ENCODE measurements around the gene SECTM1.
"Not testable (repeated sequence)": the region's sequence is repeated elsewhere in the genome, so short reads cannot be mapped to it uniquely, and the experiment has no call there.

SECTM1 gene

DNA sequence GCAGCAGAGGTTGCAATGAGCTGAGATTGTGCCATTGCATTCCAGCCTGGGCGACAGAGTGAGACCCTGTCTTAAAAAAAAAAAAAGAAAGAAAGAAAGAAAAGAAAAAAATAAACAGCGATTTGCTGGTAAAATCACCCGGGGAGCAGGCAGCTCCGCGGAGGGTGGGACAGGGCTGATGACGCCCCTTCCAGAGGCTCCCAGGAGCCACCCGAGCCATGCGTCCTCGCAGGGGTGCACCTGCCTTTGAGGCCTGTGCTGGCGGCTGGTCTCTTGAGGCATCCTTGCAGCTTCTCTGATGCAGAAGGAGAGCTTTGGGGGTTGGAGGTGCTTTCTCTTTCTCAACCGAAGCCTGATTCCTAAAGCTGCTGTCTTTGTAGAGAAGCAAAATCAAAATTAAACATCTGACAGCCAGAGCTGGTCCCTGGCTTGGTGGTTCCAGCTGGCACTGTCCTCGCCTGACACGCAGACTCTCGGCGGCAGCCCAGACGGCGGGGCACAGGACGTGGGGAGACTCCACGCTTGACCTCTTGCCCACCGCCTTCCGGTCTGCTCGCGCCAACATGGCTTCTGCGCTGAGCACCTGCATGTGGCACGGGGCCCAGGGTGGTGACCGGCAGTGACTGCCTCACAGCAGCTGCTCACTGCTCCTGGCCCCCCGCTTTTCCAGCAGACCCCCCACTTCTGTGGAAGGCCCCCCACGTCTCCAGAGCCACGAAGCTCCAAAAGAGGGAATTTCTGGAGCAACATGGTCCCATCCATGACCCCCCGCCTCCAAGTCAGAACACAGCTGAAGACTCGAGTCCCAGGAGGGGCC, 44.6 kb upstream of the SECTM1 start:
- POLR2A ChIA-PET = interaction anchor here (1.0 to 1.4 kb wide), 3 partner anchors 10 to 16 kb away, joined by 3 to 4 read pairs (median 3); no protein-coding TSS in a partner anchor
- no peak for DNase-seq (ENCODE audit: extremely low spot score)
- TF ChIP-seq FOXA1 (IDR thresholded peaks at IDR 0.05) = no peak
- no peak for TF ChIP-seq L3MBTL2 (conservative IDR thresholded peaks at IDR 0.05)
- no peak for TF ChIP-seq SP1 (IDR thresholded peaks at IDR 0.05)
- TF ChIP-seq FOXM1 (IDR thresholded peaks at IDR 0.05; ENCODE audit: borderline replicate concordance) = no peak
- no peak for TF ChIP-seq CTBP1 (IDR thresholded peaks at IDR 0.05; ENCODE audit: borderline replicate concordance)
- TF ChIP-seq, protein P1, sequence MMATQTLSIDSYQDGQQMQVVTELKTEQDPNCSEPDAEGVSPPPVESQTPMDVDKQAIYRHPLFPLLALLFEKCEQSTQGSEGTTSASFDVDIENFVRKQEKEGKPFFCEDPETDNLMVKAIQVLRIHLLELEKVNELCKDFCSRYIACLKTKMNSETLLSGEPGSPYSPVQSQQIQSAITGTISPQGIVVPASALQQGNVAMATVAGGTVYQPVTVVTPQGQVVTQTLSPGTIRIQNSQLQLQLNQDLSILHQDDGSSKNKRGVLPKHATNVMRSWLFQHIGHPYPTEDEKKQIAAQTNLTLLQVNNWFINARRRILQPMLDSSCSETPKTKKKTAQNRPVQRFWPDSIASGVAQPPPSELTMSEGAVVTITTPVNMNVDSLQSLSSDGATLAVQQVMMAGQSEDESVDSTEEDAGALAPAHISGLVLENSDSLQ (IDR thresholded peaks at IDR 0.05) = no peak
- no peak for TF ChIP-seq FOXK2 (IDR thresholded peaks at IDR 0.05)
- TF ChIP-seq BHLHE40 (IDR thresholded peaks at IDR 0.05; ENCODE audit: borderline replicate concordance) = no peak
- no peak for TF ChIP-seq LEF1 (IDR thresholded peaks at IDR 0.05; ENCODE audit: borderline replicate concordance)
- no peak for TF ChIP-seq TARDBP (IDR thresholded peaks at IDR 0.05)
- no peak for TF ChIP-seq HDGF (IDR thresholded peaks at IDR 0.05; ENCODE audit: borderline replicate concordance)
- TF ChIP-seq ZNF384 (IDR thresholded peaks at IDR 0.05) = no peak
- TF ChIP-seq ARNT (IDR thresholded peaks at IDR 0.05) = no peak
- no peak for TF ChIP-seq SUZ12 (IDR thresholded peaks at IDR 0.05)
- CTCF ChIA-PET = interaction anchor here (1.0 to 1.3 kb wide), 2 partner anchors 12 to 172 kb away, joined by 3 read pairs; no protein-coding TSS in a partner anchor

DNA sequence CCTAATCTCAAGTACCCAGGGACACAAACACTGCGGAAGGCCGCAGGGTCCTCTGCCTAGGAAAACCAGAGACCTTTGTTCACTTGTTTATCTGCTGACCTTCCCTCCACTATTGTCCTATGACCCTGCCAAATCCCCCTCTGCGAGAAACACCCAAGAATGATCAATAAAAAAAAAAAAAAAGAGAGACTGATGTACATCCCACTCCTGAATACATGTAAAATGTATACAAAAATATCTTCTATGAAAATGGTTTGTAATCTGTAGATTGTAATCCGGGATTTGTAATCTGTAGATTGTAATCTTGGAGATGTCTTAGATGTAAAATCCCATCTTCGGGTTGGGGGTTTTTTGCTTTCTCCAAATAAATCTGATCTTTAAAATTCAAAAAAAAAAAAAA, 43.7 kb upstream of the SECTM1 start:
- POLR2A ChIA-PET = interaction anchor here (1.3 kb wide), 1 partner anchor 15 kb away, joined by 3 read pairs; no protein-coding TSS in a partner anchor
- DNase-seq (ENCODE audit: extremely low spot score); CTCF ChIA-PET: not testable (repeated sequence)

- ChIA-PET CTCF (no interaction called here), POLR2A (no interaction called here)
- no peak for DNase-seq (ENCODE audit: extremely low spot score)
- no peak for TF ChIP-seq BHLHE40 (IDR thresholded peaks at IDR 0.05; ENCODE audit: borderline replicate concordance)
- TF ChIP-seq L3MBTL2 (conservative IDR thresholded peaks at IDR 0.05) = no peak
- TF ChIP-seq FOXK2 (IDR thresholded peaks at IDR 0.05) = no peak
- TF ChIP-seq CTBP1 (IDR thresholded peaks at IDR 0.05; ENCODE audit: borderline replicate concordance) = no peak
- TF ChIP-seq SP1 (IDR thresholded peaks at IDR 0.05) = no peak
- no peak for TF ChIP-seq FOXM1 (IDR thresholded peaks at IDR 0.05; ENCODE audit: borderline replicate concordance)
- no peak for TF ChIP-seq ELF4 (IDR thresholded peaks at IDR 0.05)
- no peak for TF ChIP-seq TARDBP (IDR thresholded peaks at IDR 0.05)
- TF ChIP-seq ARNT (IDR thresholded peaks at IDR 0.05) = no peak
- TF ChIP-seq, protein P1 (IDR thresholded peaks at IDR 0.05) = no peak
- TF ChIP-seq FOXA1 (IDR thresholded peaks at IDR 0.05) = no peak
- TF ChIP-seq SUZ12 (IDR thresholded peaks at IDR 0.05) = no peak
- no peak for TF ChIP-seq ZNF384 (IDR thresholded peaks at IDR 0.05)
- no peak for TF ChIP-seq LEF1 (IDR thresholded peaks at IDR 0.05; ENCODE audit: borderline replicate concordance)
- TF ChIP-seq NFRKB (IDR thresholded peaks at IDR 0.05) = no peak
- no peak for TF ChIP-seq HDGF (IDR thresholded peaks at IDR 0.05; ENCODE audit: borderline replicate concordance)
Observed at GRCh38 chr17:82376042-82376730, 42.6 kb upstream of the SECTM1 start.

DNA sequence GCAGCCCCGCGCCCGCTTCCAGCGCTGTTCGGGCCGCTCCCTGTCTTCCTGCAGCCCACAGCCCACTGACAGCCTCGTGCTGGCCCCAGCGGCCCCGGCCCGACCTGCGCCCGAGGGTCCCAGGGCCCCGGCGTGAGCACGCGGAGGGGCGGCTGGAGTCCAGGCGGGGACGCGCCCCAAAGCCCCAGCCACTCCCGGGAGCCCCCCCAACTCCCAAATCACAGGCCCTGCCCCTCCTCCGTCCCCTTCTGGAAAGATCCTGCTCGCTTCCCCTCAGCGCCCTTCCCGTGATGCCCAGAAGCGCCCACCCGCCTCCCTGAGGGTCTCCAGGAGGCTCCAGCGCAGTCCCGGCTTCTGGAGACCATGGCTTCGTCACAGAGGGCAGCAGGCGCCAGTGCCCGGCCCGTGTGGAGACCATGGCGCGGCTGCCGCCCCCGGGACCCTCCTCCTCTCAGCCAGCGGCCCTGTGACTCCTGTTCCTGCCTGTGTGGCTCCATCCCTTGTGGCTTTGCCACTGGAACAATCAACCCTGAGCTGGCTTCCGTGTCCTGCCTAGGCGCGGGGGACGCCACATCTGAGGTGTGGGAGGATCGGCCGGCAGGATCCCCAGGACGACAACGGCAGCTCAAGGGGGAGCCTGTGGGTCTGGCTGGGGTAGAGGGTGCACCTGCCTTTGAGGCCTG, 41.9 kb upstream of the SECTM1 start:
- ChIA-PET CTCF (no interaction called here), POLR2A (no interaction called here)
- TF ChIP-seq L3MBTL2 (conservative IDR thresholded peaks at IDR 0.05) = no peak
- TF ChIP-seq FOXM1 (IDR thresholded peaks at IDR 0.05; ENCODE audit: borderline replicate concordance) = no peak
- no peak for TF ChIP-seq BHLHE40 (IDR thresholded peaks at IDR 0.05; ENCODE audit: borderline replicate concordance)
- no peak for TF ChIP-seq FOXA1 (IDR thresholded peaks at IDR 0.05)
- no peak for TF ChIP-seq CTBP1 (IDR thresholded peaks at IDR 0.05; ENCODE audit: borderline replicate concordance)
- no peak for TF ChIP-seq ELF4 (IDR thresholded peaks at IDR 0.05)
- no peak for TF ChIP-seq FOXK2 (IDR thresholded peaks at IDR 0.05)
- no peak for TF ChIP-seq TARDBP (IDR thresholded peaks at IDR 0.05)
- TF ChIP-seq SUZ12 (IDR thresholded peaks at IDR 0.05) = no peak
- TF ChIP-seq LEF1 (IDR thresholded peaks at IDR 0.05; ENCODE audit: borderline replicate concordance) = no peak
- TF ChIP-seq, protein P1 (IDR thresholded peaks at IDR 0.05) = no peak
- no peak for TF ChIP-seq SP1 (IDR thresholded peaks at IDR 0.05)
- TF ChIP-seq HDGF (IDR thresholded peaks at IDR 0.05; ENCODE audit: borderline replicate concordance) = no peak
- no peak for TF ChIP-seq ARNT (IDR thresholded peaks at IDR 0.05)
- no peak for TF ChIP-seq NFRKB (IDR thresholded peaks at IDR 0.05)
- no peak for TF ChIP-seq ZNF384 (IDR thresholded peaks at IDR 0.05)
- DNase-seq (ENCODE audit: extremely low spot score) = no peak

DNA sequence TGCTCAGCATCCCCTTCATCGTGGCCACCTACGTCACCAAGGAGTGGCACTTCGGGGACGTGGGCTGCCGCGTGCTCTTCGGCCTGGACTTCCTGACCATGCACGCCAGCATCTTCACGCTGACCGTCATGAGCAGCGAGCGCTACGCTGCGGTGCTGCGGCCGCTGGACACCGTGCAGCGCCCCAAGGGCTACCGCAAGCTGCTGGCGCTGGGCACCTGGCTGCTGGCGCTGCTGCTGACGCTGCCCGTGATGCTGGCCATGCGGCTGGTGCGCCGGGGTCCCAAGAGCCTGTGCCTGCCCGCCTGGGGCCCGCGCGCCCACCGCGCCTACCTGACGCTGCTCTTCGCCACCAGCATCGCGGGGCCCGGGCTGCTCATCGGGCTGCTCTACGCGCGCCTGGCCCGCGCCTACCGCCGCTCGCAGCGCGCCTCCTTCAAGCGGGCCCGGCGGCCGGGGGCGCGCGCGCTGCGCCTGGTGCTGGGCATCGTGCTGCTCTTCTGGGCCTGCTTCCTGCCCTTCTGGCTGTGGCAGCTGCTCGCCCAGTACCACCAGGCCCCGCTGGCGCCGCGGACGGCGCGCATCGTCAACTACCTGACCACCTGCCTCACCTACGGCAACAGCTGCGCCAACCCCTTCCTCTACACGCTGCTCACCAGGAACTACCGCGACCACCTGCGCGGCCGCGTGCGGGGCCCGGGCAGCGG, 41.2 kb upstream of the SECTM1 start:
- ChIA-PET POLR2A (no interaction called here), CTCF (no interaction called here)
- DNase-seq (ENCODE audit: extremely low spot score) = no peak
- TF ChIP-seq TARDBP (IDR thresholded peaks at IDR 0.05) = no peak
- TF ChIP-seq ARNT (IDR thresholded peaks at IDR 0.05) = no peak
- TF ChIP-seq CTBP1 (IDR thresholded peaks at IDR 0.05; ENCODE audit: borderline replicate concordance) = no peak
- TF ChIP-seq SUZ12 (IDR thresholded peaks at IDR 0.05) = no peak
- no peak for TF ChIP-seq HDGF (IDR thresholded peaks at IDR 0.05; ENCODE audit: borderline replicate concordance)
- no peak for TF ChIP-seq BHLHE40 (IDR thresholded peaks at IDR 0.05; ENCODE audit: borderline replicate concordance)
- TF ChIP-seq, protein P1 (IDR thresholded peaks at IDR 0.05) = no peak
- no peak for TF ChIP-seq FOXM1 (IDR thresholded peaks at IDR 0.05; ENCODE audit: borderline replicate concordance)
- no peak for TF ChIP-seq ELF4 (IDR thresholded peaks at IDR 0.05)
- no peak for TF ChIP-seq FOXA1 (IDR thresholded peaks at IDR 0.05)

Data from HEK293T (cell line).